Fibroblast of skin of right quadriceps (primary cell): ENCODE measurements around the gene CLOCK.

Experiments used
- DNase-seq: peaks from one replicate; pipeline ENCODE4 v3.0.0-alpha.2; 2013

CLOCK gene

GRCh38 chr4:55475394-55476243 lies 71.1 kb downstream of the CLOCK start:
- DNase-seq, result peak; percentile 70

- DNase-seq, result no peak
These were observed 76.7 kb downstream of the CLOCK start for GRCh38 chr4:55469979-55470378.

- DNase-seq, result peak; percentile 50
These were observed 78.0 kb downstream of the CLOCK start for GRCh38 chr4:55468724-55469123.

GRCh38 chr4:55466001-55466400 lies 80.7 kb downstream of the CLOCK start:
- DNase-seq, result no peak

GRCh38 chr4:55458611-55459010 lies 88.1 kb downstream of the CLOCK start:
- peak; percentile 26 for DNase-seq

GRCh38 chr4:55458164-55458563 lies 88.5 kb downstream of the CLOCK start:
- peak; percentile 35 for DNase-seq

GRCh38 chr4:55450566-55450965 lies 96.1 kb downstream of the CLOCK start:
- no peak for DNase-seq

- peak; percentile 76 for DNase-seq
These were observed 98.9 kb downstream of the CLOCK start for GRCh38 chr4:55447831-55448230.

GRCh38 chr4:55447108-55447708 lies 99.5 kb downstream of the CLOCK start:
- no peak for DNase-seq

GRCh38 chr4:55446578-55446922 lies 100.2 kb downstream of the CLOCK start:
- peak; percentile 40 for DNase-seq

- DNase-seq, result peak; percentile 85
These were observed 100.7 kb downstream of the CLOCK start for GRCh38 chr4:55445921-55446577.

GRCh38 chr4:55444827-55445226 lies 101.9 kb downstream of the CLOCK start:
- DNase-seq, result peak; percentile 48

GRCh38 chr4:55442541-55442940 lies 104.2 kb downstream of the CLOCK start:
- DNase-seq, result peak; percentile 29

- no peak for DNase-seq
These were observed 105.9 kb downstream of the CLOCK start for GRCh38 chr4:55440786-55441185.

- DNase-seq, result no peak
These were observed 107.7 kb downstream of the CLOCK start for GRCh38 chr4:55439023-55439422.

GRCh38 chr4:55438314-55438713 lies 108.4 kb downstream of the CLOCK start:
- no peak for DNase-seq

- DNase-seq, result no peak
These were observed 108.9 kb downstream of the CLOCK start for GRCh38 chr4:55437823-55438222.

GRCh38 chr4:55437356-55437796 lies 109.3 kb downstream of the CLOCK start:
- peak; percentile 39 for DNase-seq

- peak; percentile 21 for DNase-seq
These were observed 111.4 kb downstream of the CLOCK start for GRCh38 chr4:55435141-55435841.

GRCh38 chr4:55431710-55432336 lies 114.9 kb downstream of the CLOCK start:
- DNase-seq, result no peak

GRCh38 chr4:55424791-55425190 lies 121.9 kb downstream of the CLOCK start:
- no peak for DNase-seq

GRCh38 chr4:55416176-55416575 lies 130.5 kb downstream of the CLOCK start:
- no peak for DNase-seq

- peak; percentile 13 for DNase-seq
These were observed 135.1 kb downstream of the CLOCK start for GRCh38 chr4:55411621-55412020.
